AG20443 (cell line): ENCODE measurements around the gene SH3BP4.
A peak's percentile ranks its signal among the peaks of the same experiment; 100 is the strongest.

Source experiments
- DNase-seq: peaks from one replicate; pipeline ENCODE4 v3.0.0; 2012; ENCODE audit warnings: low spot score, mixed read lengths

Gene SH3BP4

GRCh38 chr2:234967201-234967869, 15.5 kb downstream of the SH3BP4 start:
- no peak for DNase-seq

- no peak for DNase-seq
Observed at GRCh38 chr2:234967870-234968208, 16.0 kb downstream of the SH3BP4 start.

- DNase-seq, result no peak
Observed at GRCh38 chr2:234968631-234969305, 17.0 kb downstream of the SH3BP4 start.

- DNase-seq, result no peak
Observed at GRCh38 chr2:234969306-234970098, 17.7 kb downstream of the SH3BP4 start.

GRCh38 chr2:234970099-234970440, 18.3 kb downstream of the SH3BP4 start:
- DNase-seq, result no peak

DNA sequence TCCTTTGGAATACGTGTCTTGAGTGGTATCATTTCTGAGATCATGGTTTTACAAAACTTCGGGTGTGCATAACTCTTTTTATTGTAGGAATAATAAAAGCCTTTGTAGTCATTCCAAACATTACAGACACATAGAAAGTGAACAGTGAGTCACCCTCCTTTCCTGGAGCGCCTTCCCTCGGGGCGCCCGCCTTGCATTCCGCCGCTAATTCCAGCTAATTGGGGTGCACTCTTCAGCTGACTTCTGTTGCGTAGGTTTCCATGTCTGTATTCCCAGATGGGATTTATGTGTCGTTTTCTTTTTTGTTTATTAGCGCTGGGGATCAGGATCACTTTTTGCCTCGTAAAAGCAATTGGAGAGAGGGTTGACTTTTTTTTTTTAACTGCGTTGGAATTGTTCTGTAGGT, 18.7 kb downstream of the SH3BP4 start:
- DNase-seq, result no peak

GRCh38 chr2:234971496-234971895, 19.7 kb downstream of the SH3BP4 start:
- no peak for DNase-seq

DNA sequence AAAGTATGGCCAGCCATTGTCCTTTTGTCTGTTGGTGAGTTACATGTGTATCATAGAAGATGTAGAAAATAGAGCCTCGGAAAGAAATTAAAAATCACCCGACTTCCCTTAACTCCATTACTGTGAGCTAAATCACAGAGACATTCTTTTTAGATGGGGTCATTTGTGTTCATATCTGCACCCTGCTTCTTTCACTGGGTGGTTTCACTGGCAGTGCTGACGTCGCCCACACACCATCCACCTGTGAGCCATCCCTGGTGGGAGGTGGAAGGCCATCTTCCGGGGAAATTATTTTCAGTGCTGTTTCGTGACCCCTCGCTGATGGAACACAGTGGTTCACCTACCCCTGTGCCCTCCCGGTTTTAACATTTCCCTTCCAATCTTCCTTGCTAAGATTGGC, 21.2 kb downstream of the SH3BP4 start:
- DNase-seq, result no peak

DNA sequence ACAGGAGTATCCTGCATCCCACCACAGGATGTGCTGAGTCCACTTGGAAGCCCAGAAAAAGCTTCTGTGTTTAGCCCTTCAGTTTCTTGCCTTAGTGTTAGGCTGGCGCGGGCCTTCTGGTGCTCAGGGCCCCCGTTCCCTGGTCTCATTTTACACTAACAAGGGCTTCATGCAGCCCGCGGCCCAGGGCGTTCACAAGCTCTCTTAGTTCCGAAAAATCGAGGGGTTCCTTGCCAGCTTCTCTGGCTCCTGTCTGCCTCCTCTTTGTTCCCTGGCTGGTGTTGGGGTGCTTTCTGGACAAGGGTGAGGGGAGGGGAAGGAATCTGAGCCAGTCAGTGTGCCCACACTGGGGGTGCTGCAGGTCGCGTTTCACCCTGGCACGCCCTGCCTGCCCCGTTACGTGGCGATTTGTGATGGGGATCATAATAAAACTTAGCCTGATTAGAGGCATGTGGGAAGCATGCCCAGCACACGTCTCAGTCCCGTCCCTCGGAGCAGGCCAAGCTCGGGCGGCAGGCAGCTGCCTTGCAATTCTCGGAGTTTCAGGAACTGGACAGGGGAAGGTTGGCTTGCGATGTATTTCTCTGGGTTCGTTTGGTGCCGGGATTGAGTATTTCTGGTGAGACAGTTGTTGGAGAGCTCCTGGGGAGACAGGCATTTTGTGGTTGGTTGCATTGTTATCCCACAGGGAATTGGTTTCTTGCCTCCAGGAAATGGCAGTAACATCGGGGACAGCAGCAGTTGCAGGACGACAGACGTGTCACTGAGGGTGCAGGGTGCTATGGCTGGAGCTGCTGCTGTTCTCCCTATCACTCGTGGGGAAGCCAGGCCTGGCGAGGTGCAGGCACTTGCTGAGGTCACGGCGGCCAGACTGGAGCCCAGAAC, 22.9 kb downstream of the SH3BP4 start:
- peak; percentile 75 for DNase-seq

DNA sequence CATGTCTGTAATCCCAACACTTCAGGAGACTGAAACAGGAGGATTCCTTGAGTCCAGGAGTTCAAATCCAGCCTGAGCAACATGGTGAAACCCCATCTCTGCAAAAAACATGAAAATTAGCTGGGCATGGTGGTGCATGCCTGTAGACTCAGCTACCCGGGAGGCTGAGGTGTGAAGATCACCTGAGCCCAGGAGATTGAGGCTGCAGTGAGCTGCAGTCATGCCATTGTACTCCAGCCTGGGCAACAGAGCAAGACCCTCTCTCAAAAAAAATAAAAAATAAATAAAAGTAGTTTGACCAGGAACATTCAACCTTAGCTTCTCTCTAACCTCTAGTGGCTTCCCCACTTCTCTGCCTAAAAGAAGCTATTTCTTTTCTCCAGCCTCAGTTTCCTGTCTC, 23.8 kb downstream of the SH3BP4 start:
- no peak for DNase-seq

- DNase-seq, result no peak
Observed at GRCh38 chr2:234976479-234977227, 24.8 kb downstream of the SH3BP4 start.

DNA sequence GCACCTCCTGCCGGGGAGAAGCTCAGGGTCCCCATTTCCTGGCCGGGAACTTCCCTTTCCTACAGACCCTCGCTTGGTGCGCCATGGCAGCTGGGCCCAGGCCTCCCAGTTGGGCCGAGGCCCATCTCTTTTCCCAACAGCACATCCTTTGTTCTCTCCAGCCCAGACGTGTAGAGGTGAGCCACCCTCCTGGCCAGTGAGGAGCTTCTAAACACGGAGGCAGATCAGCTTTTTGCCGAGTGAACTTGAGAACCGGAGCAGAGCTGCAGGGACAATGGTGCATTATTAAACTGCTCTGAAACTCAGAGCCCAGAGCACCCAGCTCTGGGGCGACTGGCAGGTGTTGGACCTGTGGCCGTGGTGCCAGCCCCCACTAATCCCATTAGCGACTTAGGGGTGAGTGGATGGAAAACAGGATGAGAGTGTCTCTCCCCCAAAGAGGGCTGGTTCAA, 25.4 kb downstream of the SH3BP4 start:
- no peak for DNase-seq

DNA sequence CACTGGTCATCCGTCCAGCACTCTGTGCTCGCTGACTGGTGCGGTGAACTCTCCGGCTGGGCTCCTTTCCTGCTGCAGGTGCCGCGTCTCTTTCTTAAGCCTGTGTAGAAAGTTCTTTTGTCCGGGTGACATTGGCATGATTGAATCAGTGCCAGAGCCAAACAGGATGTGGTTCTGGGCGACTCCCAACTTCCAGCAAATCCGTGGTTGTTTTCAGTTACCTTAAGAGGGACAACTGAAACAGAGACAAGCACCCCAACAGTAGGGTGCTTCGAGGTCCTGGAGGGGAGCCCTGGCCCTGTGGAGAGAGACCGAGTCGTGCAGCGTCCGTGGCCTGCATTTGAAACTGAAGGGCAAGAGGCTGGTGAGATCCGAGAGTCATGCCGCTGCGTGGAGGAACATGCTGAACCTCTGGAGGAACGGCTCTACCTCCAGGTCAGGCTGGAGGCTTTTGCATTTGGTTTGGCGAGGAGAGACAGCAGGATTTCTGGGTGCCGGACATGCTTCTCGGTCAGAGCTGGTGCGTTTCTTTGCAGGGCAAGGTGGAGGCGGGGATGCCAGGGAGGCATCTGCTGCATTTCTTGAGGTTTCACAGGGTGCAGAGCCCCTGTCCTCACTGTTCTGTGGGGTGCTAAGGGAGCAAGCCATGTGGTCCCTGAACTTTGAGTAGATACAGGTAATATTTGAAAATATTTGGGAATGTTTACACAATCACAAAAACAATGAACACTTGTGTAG, 26.8 kb downstream of the SH3BP4 start:
- no peak for DNase-seq

GRCh38 chr2:234979204-234980167, 27.7 kb downstream of the SH3BP4 start:
- no peak for DNase-seq

GRCh38 chr2:234980451-234981187, 28.8 kb downstream of the SH3BP4 start:
- no peak for DNase-seq

- peak; percentile 94 for DNase-seq
Observed at GRCh38 chr2:234981197-234982095, 29.6 kb downstream of the SH3BP4 start.

DNA sequence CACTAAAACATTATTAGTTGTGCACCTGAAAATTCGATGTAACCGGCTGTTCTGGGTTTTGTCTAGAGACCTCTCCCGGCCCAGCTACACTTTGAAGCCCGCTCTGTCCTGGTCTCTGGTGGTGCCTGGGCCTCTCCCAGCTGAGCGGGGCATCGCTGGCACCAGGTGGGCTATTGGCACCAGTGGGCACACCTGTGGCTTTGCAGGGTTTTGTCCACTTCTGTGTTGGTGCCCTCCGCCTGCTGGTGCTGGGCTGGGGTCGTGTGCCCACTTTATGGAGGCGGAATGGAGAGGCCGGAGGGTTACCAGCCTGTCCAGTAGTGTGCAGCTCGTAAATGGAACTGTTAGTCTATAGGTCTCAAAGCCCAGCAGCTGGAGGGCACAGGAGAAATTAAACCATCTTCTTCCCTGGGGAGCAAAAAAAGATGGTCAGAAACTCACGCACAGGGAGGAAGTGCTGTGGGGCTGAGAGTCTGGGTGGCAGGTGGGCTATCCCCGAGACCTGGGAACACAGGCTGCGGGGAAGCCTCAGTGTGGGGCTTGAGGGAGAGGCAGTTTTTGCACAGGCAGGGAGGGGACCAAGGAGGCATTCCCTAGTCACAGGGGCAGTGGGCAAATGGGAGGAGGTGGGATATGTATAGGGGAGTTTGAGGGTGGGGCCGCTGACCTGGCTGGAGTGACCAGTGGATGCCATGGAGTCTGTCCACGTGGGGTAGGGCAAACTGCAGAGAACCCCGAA, 30.4 kb downstream of the SH3BP4 start:
- DNase-seq, result no peak
